HepG2 (cell line): Measurements from ENCODE around the gene PCSK5. TPM values are rescaled to one million over a fixed set of nuclear protein-coding genes. Genes with fewer than 3 reads are reported as not detected.
A peak's percentile ranks its signal among the peaks of the same experiment; 100 is the strongest.

Experiments used
- ADNP ChIP-seq: sonication (generic); formaldehyde crosslinking; IDR thresholded peaks from 2 replicates; pipeline ENCODE4 v1.4.0; 2020; ENCODE audit warnings: missing genetic modification reagents
- AGO1 ChIP-seq: fragments of 200-400 bp; formaldehyde crosslinking; IDR thresholded peaks from 2 replicates; pipeline ENCODE4 v1.6.1; 2017; ENCODE audit warnings: mild to moderate bottlenecking, low read depth, low read length, moderate library complexity; ENCODE audit not compliant: poor library complexity, severe bottlenecking
- ARHGAP35 ChIP-seq: sonication (generic); formaldehyde crosslinking; IDR thresholded peaks from 2 replicates; pipeline ENCODE4 v1.9.0; 2022; ENCODE audit warnings: mild to moderate bottlenecking, inconsistent platforms, moderate library complexity, missing genetic modification reagents, borderline replicate concordance
- CBFB ChIP-seq: sonication (generic); formaldehyde crosslinking; IDR thresholded peaks from 2 replicates; pipeline ENCODE4 v1.4.0; 2020; ENCODE audit warnings: missing genetic modification reagents
- ERF ChIP-seq: IDR thresholded peaks from 2 replicates; pipeline ENCODE4 v1.6.1; 2018; ENCODE audit warnings: missing biosample characterization, missing genetic modification reagents
- HDAC2 ChIP-seq: sonication (generic); formaldehyde crosslinking; IDR thresholded peaks from 2 replicates; pipeline ENCODE4 v1.4.0; 2020; ENCODE audit warnings: missing genetic modification reagents
- HDAC6 ChIP-seq: fragments of 200-600 bp; sonication (generic); IDR thresholded peaks from 2 replicates; pipeline ENCODE4 v1.7.0; 2017; ENCODE audit warnings: mild to moderate bottlenecking, antibody characterized with exemption, low read length, low read depth
- KMT2A ChIP-seq: sonication (generic); formaldehyde crosslinking; IDR thresholded peaks from 2 replicates; pipeline ENCODE4 v1.4.0; 2020; ENCODE audit warnings: missing genetic modification reagents
- SMC3 ChIP-seq: IDR thresholded peaks from 2 replicates; pipeline ENCODE4 v1.6.1; 2011; ENCODE audit warnings: low read length, improper control_type of control experiment
- ZBED4 ChIP-seq: sonication (generic); formaldehyde crosslinking; IDR thresholded peaks from 2 replicates; pipeline ENCODE4 v1.4.0; 2020; ENCODE audit warnings: missing genetic modification reagents, borderline replicate concordance
- ZNF317 ChIP-seq: sonication (generic); formaldehyde crosslinking; IDR thresholded peaks from 2 replicates; pipeline ENCODE4 v1.5.0; 2020; ENCODE audit warnings: mild to moderate bottlenecking, missing genetic modification reagents
- ZNF770 ChIP-seq: sonication (generic); formaldehyde crosslinking; IDR thresholded peaks from 2 replicates; pipeline ENCODE4 v1.5.0; 2020; ENCODE audit warnings: mild to moderate bottlenecking, missing genetic modification reagents
- ZNF788 ChIP-seq: sonication (generic); formaldehyde crosslinking; IDR thresholded peaks from 2 replicates; pipeline ENCODE4 v1.5.0; 2020; ENCODE audit warnings: mild to moderate bottlenecking, missing genetic modification reagents, borderline replicate concordance
- ZSCAN31 ChIP-seq: sonication (generic); formaldehyde crosslinking; IDR thresholded peaks from 2 replicates; pipeline ENCODE4 v1.5.0; 2020; ENCODE audit warnings: low read depth, mild to moderate bottlenecking, missing genetic modification reagents
- polyA plus RNA-seq, 8 experiments: library from polyadenylated mRNA; depleted of rRNA in 3 of 8; stranded (reverse) in 7 of 8; unstranded in 1 of 8; fragments of >200 nt; fragmentation: Illumina TruSeq in 4 of 8; extraction: Trizol in 4 of 8; gene quantifications; 2 replicates each; pipeline versions ENCODE4 v1.2.1 to v1.2.3, GENCODE V29; 2011 to 2016; ENCODE audit warnings: low read depth in 4 of 8, missing spikeins in 1 of 8, mixed read lengths in 1 of 8; ENCODE audit not compliant: insufficient read depth in 1 of 8
- total RNA-seq, 5 experiments: library from RNA; depleted of rRNA; stranded (reverse); fragments of >200 nt; fragmentation: Illumina TruSeq; extraction: Trizol; gene quantifications; 2 replicates each; pipeline ENCODE4 v1.2.3, GENCODE V29; 2016; ENCODE audit warnings: low read depth in 1 of 5
- TF ChIP-seq, protein P1 (sequence below): sonication (generic); formaldehyde crosslinking; IDR thresholded peaks from 2 replicates; pipeline ENCODE4 v1.5.0; 2020; ENCODE audit warnings: missing genetic modification reagents
- TF ChIP-seq, protein P2 (sequence below): sonication (generic); formaldehyde crosslinking; IDR thresholded peaks from 2 replicates; pipeline ENCODE4 v1.4.0; 2020; ENCODE audit warnings: mild to moderate bottlenecking, missing genetic modification reagents, borderline replicate concordance

PCSK5 gene
- total and polyA plus RNA-seq, 2 of the 13 experiments (the other 11 are each of a cell fraction or from before 2014, with no cell fraction given), result 0.55 to 0.66 TPM

GRCh38 chr9:76373173-76373783 is 482.8 kb downstream of the PCSK5 start (continued):
- TF ChIP-seq, protein P1, sequence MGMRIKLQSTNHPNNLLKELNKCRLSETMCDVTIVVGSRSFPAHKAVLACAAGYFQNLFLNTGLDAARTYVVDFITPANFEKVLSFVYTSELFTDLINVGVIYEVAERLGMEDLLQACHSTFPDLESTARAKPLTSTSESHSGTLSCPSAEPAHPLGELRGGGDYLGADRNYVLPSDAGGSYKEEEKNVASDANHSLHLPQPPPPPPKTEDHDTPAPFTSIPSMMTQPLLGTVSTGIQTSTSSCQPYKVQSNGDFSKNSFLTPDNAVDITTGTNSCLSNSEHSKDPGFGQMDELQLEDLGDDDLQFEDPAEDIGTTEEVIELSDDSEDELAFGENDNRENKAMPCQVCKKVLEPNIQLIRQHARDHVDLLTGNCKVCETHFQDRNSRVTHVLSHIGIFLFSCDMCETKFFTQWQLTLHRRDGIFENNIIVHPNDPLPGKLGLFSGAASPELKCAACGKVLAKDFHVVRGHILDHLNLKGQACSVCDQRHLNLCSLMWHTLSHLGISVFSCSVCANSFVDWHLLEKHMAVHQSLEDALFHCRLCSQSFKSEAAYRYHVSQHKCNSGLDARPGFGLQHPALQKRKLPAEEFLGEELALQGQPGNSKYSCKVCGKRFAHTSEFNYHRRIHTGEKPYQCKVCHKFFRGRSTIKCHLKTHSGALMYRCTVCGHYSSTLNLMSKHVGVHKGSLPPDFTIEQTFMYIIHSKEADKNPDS (CRISPR knock-in tag), result no peak
- TF ChIP-seq HDAC2 (peak; percentile 93), SMC3 (peak; percentile 35; the same call in 1 of the 2 replicates), ERF (CRISPR knock-in tag) (peak; percentile 69), ADNP (no peak), ARHGAP35 (CRISPR knock-in tag) (no peak), HDAC6 (no peak), ZNF317 (CRISPR knock-in tag) (no peak), AGO1 (no peak), KMT2A (no peak), ZSCAN31 (CRISPR knock-in tag) (0 out of 2 replicates have a peak, but pooled peaks have one; percentile 47), ZBED4 (CRISPR knock-in tag) (peak; percentile 88; the same call in 1 of the 2 replicates), CBFB (CRISPR knock-in tag) (0 out of 2 replicates have a peak, but pooled peaks have one; percentile 67), ZNF770 (CRISPR knock-in tag) (0 out of 2 replicates have a peak, but pooled peaks have one; percentile 40), ZNF788 (CRISPR knock-in tag) (peak; percentile 77; the same call in 1 of the 2 replicates)
- TF ChIP-seq, protein P2, sequence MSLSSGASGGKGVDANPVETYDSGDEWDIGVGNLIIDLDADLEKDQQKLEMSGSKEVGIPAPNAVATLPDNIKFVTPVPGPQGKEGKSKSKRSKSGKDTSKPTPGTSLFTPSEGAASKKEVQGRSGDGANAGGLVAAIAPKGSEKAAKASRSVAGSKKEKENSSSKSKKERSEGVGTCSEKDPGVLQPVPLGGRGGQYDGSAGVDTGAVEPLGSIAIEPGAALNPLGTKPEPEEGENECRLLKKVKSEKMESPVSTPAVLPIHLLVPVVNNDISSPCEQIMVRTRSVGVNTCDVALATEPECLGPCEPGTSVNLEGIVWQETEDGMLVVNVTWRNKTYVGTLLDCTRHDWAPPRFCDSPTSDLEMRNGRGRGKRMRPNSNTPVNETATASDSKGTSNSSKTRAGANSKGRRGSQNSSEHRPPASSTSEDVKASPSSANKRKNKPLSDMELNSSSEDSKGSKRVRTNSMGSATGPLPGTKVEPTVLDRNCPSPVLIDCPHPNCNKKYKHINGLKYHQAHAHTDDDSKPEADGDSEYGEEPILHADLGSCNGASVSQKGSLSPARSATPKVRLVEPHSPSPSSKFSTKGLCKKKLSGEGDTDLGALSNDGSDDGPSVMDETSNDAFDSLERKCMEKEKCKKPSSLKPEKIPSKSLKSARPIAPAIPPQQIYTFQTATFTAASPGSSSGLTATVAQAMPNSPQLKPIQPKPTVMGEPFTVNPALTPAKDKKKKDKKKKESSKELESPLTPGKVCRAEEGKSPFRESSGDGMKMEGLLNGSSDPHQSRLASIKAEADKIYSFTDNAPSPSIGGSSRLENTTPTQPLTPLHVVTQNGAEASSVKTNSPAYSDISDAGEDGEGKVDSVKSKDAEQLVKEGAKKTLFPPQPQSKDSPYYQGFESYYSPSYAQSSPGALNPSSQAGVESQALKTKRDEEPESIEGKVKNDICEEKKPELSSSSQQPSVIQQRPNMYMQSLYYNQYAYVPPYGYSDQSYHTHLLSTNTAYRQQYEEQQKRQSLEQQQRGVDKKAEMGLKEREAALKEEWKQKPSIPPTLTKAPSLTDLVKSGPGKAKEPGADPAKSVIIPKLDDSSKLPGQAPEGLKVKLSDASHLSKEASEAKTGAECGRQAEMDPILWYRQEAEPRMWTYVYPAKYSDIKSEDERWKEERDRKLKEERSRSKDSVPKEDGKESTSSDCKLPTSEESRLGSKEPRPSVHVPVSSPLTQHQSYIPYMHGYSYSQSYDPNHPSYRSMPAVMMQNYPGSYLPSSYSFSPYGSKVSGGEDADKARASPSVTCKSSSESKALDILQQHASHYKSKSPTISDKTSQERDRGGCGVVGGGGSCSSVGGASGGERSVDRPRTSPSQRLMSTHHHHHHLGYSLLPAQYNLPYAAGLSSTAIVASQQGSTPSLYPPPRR, result peak; percentile 66; the same call in 1 of the 2 replicates
